ENCODE data around the gene FSIP1.

The FSIP1 gene

GRCh38 chr15:39680868-39681267, 101.8 kb downstream of the FSIP1 start:
- no peak for DNase-seq

- no peak for DNase-seq
These were observed 110.0 kb downstream of the FSIP1 start for GRCh38 chr15:39672666-39673065.

- DNase-seq: no peak
These were observed 110.5 kb downstream of the FSIP1 start for GRCh38 chr15:39672184-39672583.

- DNase-seq: no peak
These were observed 112.0 kb downstream of the FSIP1 start for GRCh38 chr15:39670687-39671086.

GRCh38 chr15:39669661-39670060, 113.0 kb downstream of the FSIP1 start:
- DNase-seq: no peak

- no peak for DNase-seq
These were observed 113.4 kb downstream of the FSIP1 start for GRCh38 chr15:39669241-39669640.

GRCh38 chr15:39668457-39668856, 114.2 kb downstream of the FSIP1 start:
- no peak for DNase-seq

- DNase-seq: no peak
These were observed 115.1 kb downstream of the FSIP1 start for GRCh38 chr15:39667382-39668127.

- DNase-seq: no peak
These were observed 116.0 kb downstream of the FSIP1 start for GRCh38 chr15:39666677-39667076.

- no peak for DNase-seq
These were observed 116.9 kb downstream of the FSIP1 start for GRCh38 chr15:39665629-39666250.

- DNase-seq: no peak
These were observed 118.9 kb downstream of the FSIP1 start for GRCh38 chr15:39663704-39664250.

- no peak for DNase-seq
These were observed 120.9 kb downstream of the FSIP1 start for GRCh38 chr15:39661776-39662175.

- no peak for DNase-seq
These were observed 123.9 kb downstream of the FSIP1 start for GRCh38 chr15:39658740-39659139.

- no peak for DNase-seq
These were observed 125.0 kb downstream of the FSIP1 start for GRCh38 chr15:39657668-39658067.

- no peak for DNase-seq
These were observed 125.5 kb downstream of the FSIP1 start for GRCh38 chr15:39657181-39657580.

- no peak for DNase-seq
These were observed 128.3 kb downstream of the FSIP1 start for GRCh38 chr15:39654304-39654703.

- DNase-seq: no peak
These were observed 130.8 kb downstream of the FSIP1 start for GRCh38 chr15:39651881-39652280.

- no peak for DNase-seq
These were observed 131.3 kb downstream of the FSIP1 start for GRCh38 chr15:39651295-39651694.

GRCh38 chr15:39649757-39650156, 132.9 kb downstream of the FSIP1 start:
- no peak for DNase-seq

GRCh38 chr15:39646425-39646824, 136.2 kb downstream of the FSIP1 start:
- no peak for DNase-seq

- no peak for DNase-seq
These were observed 136.7 kb downstream of the FSIP1 start for GRCh38 chr15:39645976-39646257.

- DNase-seq: no peak
These were observed 137.3 kb downstream of the FSIP1 start for GRCh38 chr15:39645138-39645975.

GRCh38 chr15:39644136-39644535, 138.5 kb downstream of the FSIP1 start:
- no peak for DNase-seq

- DNase-seq: no peak
These were observed 138.9 kb downstream of the FSIP1 start for GRCh38 chr15:39643727-39644126.
